M059J (cell line): ENCODE data around the gene ZDHHC6. TPM values are rescaled to one million over a fixed set of nuclear protein-coding genes. Genes with fewer than 3 reads are reported as not detected.
"Not testable (repeated sequence)": the region's sequence is repeated elsewhere in the genome, so short reads cannot be mapped to it uniquely, and the experiment has no call there.

Experiments
- DNase-seq: peaks from one replicate; pipeline ENCODE4 v3.0.0-alpha.2; 2012; ENCODE audit warnings: low read depth
- total RNA-seq: library from RNA; depleted of rRNA; stranded (reverse); fragments of >200 nt; shearing (Covaris generic); gene quantifications from 2 replicates; pipeline ENCODE4 v1.2.3, GENCODE V29; 2014

ZDHHC6 gene
- total RNA-seq, 1 experiment from 2014 or later = 40.1 TPM

GRCh38 chr10:112446055-112446854, 459 bp downstream of the ZDHHC6 start:
- DNase-seq = peak; percentile 39

- no peak for DNase-seq
Measured at GRCh38 chr10:112442063-112442462, 4.7 kb downstream of the ZDHHC6 start.

GRCh38 chr10:112441520-112441919, 5.2 kb downstream of the ZDHHC6 start:
- no peak for DNase-seq

GRCh38 chr10:112438356-112438755, 8.4 kb downstream of the ZDHHC6 start:
- DNase-seq = no peak

GRCh38 chr10:112434988-112435619, 11.6 kb downstream of the ZDHHC6 start:
- peak; percentile 52 for DNase-seq

GRCh38 chr10:112433136-112433535, 13.6 kb downstream of the ZDHHC6 start:
- DNase-seq = no peak

- no peak for DNase-seq
Measured at GRCh38 chr10:112429654-112430230, 17.0 kb downstream of the ZDHHC6 start.

- DNase-seq = no peak
Measured at GRCh38 chr10:112429147-112429546, 17.6 kb downstream of the ZDHHC6 start.

- DNase-seq = no peak
Measured at GRCh38 chr10:112426111-112426510, 20.6 kb downstream of the ZDHHC6 start.

- DNase-seq = no peak
Measured at GRCh38 chr10:112424651-112425050, 22.1 kb downstream of the ZDHHC6 start.

GRCh38 chr10:112421731-112422130, 25.0 kb downstream of the ZDHHC6 start:
- no peak for DNase-seq

- no peak for DNase-seq
Measured at GRCh38 chr10:112412696-112413095, 34.0 kb downstream of the ZDHHC6 start.

GRCh38 chr10:112409755-112410154, 37.0 kb downstream of the ZDHHC6 start:
- no peak for DNase-seq

- no peak for DNase-seq
Measured at GRCh38 chr10:112409299-112409698, 37.4 kb downstream of the ZDHHC6 start.

GRCh38 chr10:112407696-112408095, 39.0 kb downstream of the ZDHHC6 start:
- DNase-seq = no peak

- DNase-seq = not testable (repeated sequence)
Measured at GRCh38 chr10:112406806-112407205, 39.9 kb downstream of the ZDHHC6 start.

GRCh38 chr10:112404617-112405016, 42.1 kb downstream of the ZDHHC6 start:
- peak; percentile 55 for DNase-seq

- no peak for DNase-seq
Measured at GRCh38 chr10:112402917-112403316, 43.8 kb downstream of the ZDHHC6 start.

- no peak for DNase-seq
Measured at GRCh38 chr10:112397592-112397991, 49.1 kb downstream of the ZDHHC6 start.

- DNase-seq = no peak
Measured at GRCh38 chr10:112395809-112396530, 50.7 kb downstream of the ZDHHC6 start.

- DNase-seq = no peak
Measured at GRCh38 chr10:112394475-112394875, 52.2 kb downstream of the ZDHHC6 start.

GRCh38 chr10:112393827-112394226, 52.9 kb downstream of the ZDHHC6 start:
- DNase-seq = no peak
